GM19467 (cell line): ENCODE measurements around the gene CEP85.
"Not testable (repeated sequence)": the region's sequence is repeated elsewhere in the genome, so short reads cannot be mapped to it uniquely, and the experiment has no call there.

ENCODE experiments used
- ATAC-seq: cut with Tn5 transposase; IDR thresholded peaks from one replicate; pipeline ENCODE4 v1.9.1; 2021; ENCODE audit warnings: mild to moderate bottlenecking, moderate library complexity; ENCODE audit not compliant: unreplicated experiment

CEP85 gene

GRCh38 chr1:26220199-26220912 is 13.6 kb upstream of the CEP85 start:
- no peak for ATAC-seq

- ATAC-seq = no peak
These were observed 12.9 kb upstream of the CEP85 start for GRCh38 chr1:26221094-26221493.

- no peak for ATAC-seq
These were observed 9.4 kb upstream of the CEP85 start for GRCh38 chr1:26224606-26225005.

- ATAC-seq = no peak
These were observed 8.8 kb upstream of the CEP85 start for GRCh38 chr1:26225033-26225831.

GRCh38 chr1:26230682-26231081 is 3.3 kb upstream of the CEP85 start:
- not testable (repeated sequence) for ATAC-seq

GRCh38 chr1:26234644-26235370 is 807 bp downstream of the CEP85 start:
- ATAC-seq = no peak

GRCh38 chr1:26237230-26237966 is 3.4 kb downstream of the CEP85 start:
- no peak for ATAC-seq

GRCh38 chr1:26239936-26240335 is 5.9 kb downstream of the CEP85 start:
- ATAC-seq = no peak

- no peak for ATAC-seq
These were observed 18.7 kb downstream of the CEP85 start for GRCh38 chr1:26252718-26253117.

GRCh38 chr1:26254404-26254803 is 20.4 kb downstream of the CEP85 start:
- ATAC-seq = no peak

- no peak for ATAC-seq
These were observed 23.2 kb downstream of the CEP85 start for GRCh38 chr1:26257222-26257621.

GRCh38 chr1:26259005-26259404 is 25.0 kb downstream of the CEP85 start:
- ATAC-seq = no peak

GRCh38 chr1:26259578-26259977 is 25.6 kb downstream of the CEP85 start:
- no peak for ATAC-seq

- no peak for ATAC-seq
These were observed 29.2 kb downstream of the CEP85 start for GRCh38 chr1:26263212-26263611.

- no peak for ATAC-seq
These were observed 31.4 kb downstream of the CEP85 start for GRCh38 chr1:26265405-26265804.

- ATAC-seq = no peak
These were observed 34.5 kb downstream of the CEP85 start for GRCh38 chr1:26268290-26269197.

- no peak for ATAC-seq
These were observed 35.2 kb downstream of the CEP85 start for GRCh38 chr1:26269198-26269550.

GRCh38 chr1:26274801-26275425 is 40.9 kb downstream of the CEP85 start:
- no peak for ATAC-seq

- no peak for ATAC-seq
These were observed 41.8 kb downstream of the CEP85 start for GRCh38 chr1:26275580-26276431.
